ENCODE measurements around the gene HEPACAM.

HEPACAM gene

GRCh38 chr11:124884869-124885479, 50.9 kb downstream of the HEPACAM start:
- DNase-seq (ENCODE audit: low spot score), result no peak

GRCh38 chr11:124884340-124884739, 51.5 kb downstream of the HEPACAM start:
- DNase-seq (ENCODE audit: low spot score), result no peak

GRCh38 chr11:124882339-124883071, 53.3 kb downstream of the HEPACAM start:
- DNase-seq (ENCODE audit: low spot score), result no peak

- no peak for DNase-seq (ENCODE audit: low spot score)
Observed at GRCh38 chr11:124880958-124881357, 54.9 kb downstream of the HEPACAM start.

GRCh38 chr11:124880290-124880611, 55.6 kb downstream of the HEPACAM start:
- no peak for DNase-seq (ENCODE audit: low spot score)

- DNase-seq (ENCODE audit: low spot score), result no peak
Observed at GRCh38 chr11:124879493-124880289, 56.2 kb downstream of the HEPACAM start.

- no peak for DNase-seq (ENCODE audit: low spot score)
Observed at GRCh38 chr11:124878759-124879492, 56.9 kb downstream of the HEPACAM start.

- no peak for DNase-seq (ENCODE audit: low spot score)
Observed at GRCh38 chr11:124877910-124878758, 57.7 kb downstream of the HEPACAM start.

GRCh38 chr11:124877631-124877909, 58.3 kb downstream of the HEPACAM start:
- no peak for DNase-seq (ENCODE audit: low spot score)

- no peak for DNase-seq (ENCODE audit: low spot score)
Observed at GRCh38 chr11:124876818-124877630, 58.8 kb downstream of the HEPACAM start.

GRCh38 chr11:124875943-124876817, 59.7 kb downstream of the HEPACAM start:
- peak; percentile 90 for DNase-seq (ENCODE audit: low spot score)

- DNase-seq (ENCODE audit: low spot score), result no peak
Observed at GRCh38 chr11:124875401-124875800, 60.4 kb downstream of the HEPACAM start.

GRCh38 chr11:124874571-124875255, 61.1 kb downstream of the HEPACAM start:
- DNase-seq (ENCODE audit: low spot score), result no peak

GRCh38 chr11:124873951-124874350, 61.9 kb downstream of the HEPACAM start:
- DNase-seq (ENCODE audit: low spot score), result no peak

GRCh38 chr11:124872741-124873140, 63.1 kb downstream of the HEPACAM start:
- DNase-seq (ENCODE audit: low spot score), result no peak

GRCh38 chr11:124872280-124872679, 63.6 kb downstream of the HEPACAM start:
- DNase-seq (ENCODE audit: low spot score), result no peak

GRCh38 chr11:124870430-124870829, 65.4 kb downstream of the HEPACAM start:
- DNase-seq (ENCODE audit: low spot score), result no peak

- no peak for DNase-seq (ENCODE audit: low spot score)
Observed at GRCh38 chr11:124869856-124870387, 65.9 kb downstream of the HEPACAM start.

GRCh38 chr11:124869331-124869730, 66.5 kb downstream of the HEPACAM start:
- no peak for DNase-seq (ENCODE audit: low spot score)
